DOHH2 (cell line): ENCODE measurements around the gene SLC16A5.

Experiments
- CTCF ChIP-seq: fragments of 200-600 bp; sonication (generic); IDR thresholded peaks from one replicate; pipeline ENCODE4 v1.5.1; 2014; ENCODE audit warnings: antibody characterized with exemption, mild to moderate bottlenecking, low read depth, low read length; ENCODE audit not compliant: poor library complexity, severe bottlenecking
- EZH2phosphoT487 ChIP-seq: fragments of 200-600 bp; sonication (generic); IDR thresholded peaks from 2 replicates; pipeline ENCODE4 v1.6.1; 2017; ENCODE audit warnings: borderline replicate concordance, mild to moderate bottlenecking, antibody characterized with exemption, low read length, moderate library complexity, mixed read lengths

DNA sequence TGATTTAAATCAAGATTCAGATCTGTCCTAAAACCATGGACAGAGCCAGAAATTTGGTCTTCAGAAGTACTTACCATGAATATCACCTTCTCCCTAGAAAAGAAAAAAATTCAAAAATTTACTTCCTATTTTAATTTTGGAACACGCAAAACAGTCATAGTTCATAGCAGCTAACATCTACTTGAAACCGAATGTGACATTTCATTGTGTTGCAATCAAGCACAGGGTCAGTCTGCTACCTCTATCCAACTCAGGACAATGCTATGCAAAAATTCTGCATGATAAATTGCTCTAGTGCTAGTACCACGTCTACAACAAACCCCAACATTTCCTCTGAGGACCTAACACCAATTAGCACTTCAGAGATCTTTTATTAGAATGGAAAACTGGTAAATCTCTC, 58.8 kb downstream of the SLC16A5 start:
- TF ChIP-seq CTCF (no peak), EZH2phosphoT487 (no peak)
